Ramos (cell line): ENCODE measurements around the gene SNX33.

Source experiments
- in situ Hi-C: fragments of 300-500 bp; cut with MboI; formaldehyde crosslinking; loops from one replicate; pipeline ENCODE4 v1.14.3; 2022; ENCODE audit warnings: low sequenced_read_pairs; ENCODE audit not compliant: unreplicated experiment

SNX33 gene, protein sequence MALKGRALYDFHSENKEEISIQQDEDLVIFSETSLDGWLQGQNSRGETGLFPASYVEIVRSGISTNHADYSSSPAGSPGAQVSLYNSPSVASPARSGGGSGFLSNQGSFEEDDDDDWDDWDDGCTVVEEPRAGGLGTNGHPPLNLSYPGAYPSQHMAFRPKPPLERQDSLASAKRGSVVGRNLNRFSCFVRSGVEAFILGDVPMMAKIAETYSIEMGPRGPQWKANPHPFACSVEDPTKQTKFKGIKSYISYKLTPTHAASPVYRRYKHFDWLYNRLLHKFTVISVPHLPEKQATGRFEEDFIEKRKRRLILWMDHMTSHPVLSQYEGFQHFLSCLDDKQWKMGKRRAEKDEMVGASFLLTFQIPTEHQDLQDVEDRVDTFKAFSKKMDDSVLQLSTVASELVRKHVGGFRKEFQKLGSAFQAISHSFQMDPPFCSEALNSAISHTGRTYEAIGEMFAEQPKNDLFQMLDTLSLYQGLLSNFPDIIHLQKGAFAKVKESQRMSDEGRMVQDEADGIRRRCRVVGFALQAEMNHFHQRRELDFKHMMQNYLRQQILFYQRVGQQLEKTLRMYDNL

DNA sequence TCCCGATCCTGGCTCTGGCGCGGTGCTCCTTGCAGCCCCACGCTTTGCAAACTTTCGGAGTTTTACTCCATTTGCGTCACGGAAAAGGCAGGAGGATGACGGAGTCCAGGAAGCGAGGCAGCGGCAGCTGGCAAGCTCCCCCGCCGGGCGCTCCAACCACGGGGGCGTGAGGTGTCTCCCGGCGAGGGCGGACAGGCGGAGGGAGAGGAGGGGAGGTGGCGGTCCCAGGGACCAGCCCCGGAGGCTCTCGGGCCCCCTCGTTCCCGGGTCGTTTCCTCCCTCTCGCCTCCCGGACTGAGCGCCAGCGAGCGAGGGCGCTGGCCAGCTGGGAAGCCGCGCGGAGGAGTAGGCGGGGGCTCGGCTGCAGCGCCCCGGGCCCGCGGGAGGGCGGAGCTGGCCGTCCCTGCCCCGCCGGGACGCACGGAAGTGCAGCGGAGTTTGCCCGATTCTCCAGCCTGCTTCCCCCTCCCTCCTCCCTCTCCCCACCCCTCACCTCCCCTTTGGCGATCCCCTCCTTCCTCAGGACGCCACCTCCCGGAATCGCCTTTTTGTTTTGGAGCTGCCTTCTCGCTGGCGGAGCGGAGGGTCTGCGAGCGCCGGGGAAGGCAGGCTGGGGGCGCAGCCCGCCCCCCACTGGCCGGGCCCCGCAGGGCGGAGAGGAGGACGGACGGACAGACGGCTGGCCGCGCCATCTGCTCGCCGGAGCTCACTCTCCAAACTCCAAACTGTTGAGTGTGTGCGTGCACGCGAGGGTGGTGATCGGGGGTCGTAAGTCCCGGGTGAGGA is at the start of gene SNX33:
Gene SNX33 (plus strand): TSS at position 543 of the 786 bp plus-strand sequence. CDS start 1,191 bp downstream, outside the sequence.
- in situ Hi-C loops, result loop anchor here (25.0 kb wide), 1 partner anchor 285 kb away; the partner anchor contains the start of gene MAN2C1

DNA sequence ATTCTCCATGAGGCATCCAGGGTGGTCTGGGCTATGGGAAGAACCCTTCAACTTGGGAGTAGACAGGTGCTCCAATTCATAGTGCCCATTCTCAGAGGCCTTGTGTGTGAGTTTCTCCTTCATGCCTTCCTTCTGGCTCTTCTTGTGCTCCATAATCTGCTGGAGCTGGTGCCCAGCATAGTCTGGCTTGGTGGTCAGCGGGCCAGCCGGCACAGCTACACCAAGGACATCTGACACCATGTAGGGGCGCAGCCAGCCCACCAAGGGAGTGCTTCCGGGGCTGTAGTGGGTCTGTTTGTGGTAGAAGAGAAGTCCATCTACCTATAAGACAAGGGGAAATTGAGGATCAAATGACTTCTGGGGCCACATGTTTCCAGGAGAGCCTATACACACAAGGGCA is 49.4 kb upstream of the SNX33 start:
- in situ Hi-C loops, result no loop called here

DNA sequence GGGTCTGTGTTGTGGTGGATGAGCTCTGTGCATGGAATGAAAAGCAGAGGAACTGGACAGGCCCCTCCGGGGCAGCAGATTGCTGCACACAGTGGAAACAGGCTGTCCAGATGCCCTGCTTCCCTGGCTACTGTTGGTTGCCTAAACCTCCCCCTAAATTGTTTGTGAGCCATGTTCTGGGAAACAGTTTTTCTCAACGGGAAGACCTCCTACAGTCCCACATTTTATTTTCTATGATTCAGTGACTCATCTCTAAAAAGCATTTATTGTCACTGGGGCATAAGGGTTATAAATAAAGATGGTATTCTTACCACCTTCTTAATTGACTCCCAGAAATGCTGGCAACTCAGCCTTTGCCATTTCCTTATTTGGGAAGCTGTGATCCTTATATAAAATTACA is 48.3 kb upstream of the SNX33 start:
- in situ Hi-C loops, result no loop called here

DNA sequence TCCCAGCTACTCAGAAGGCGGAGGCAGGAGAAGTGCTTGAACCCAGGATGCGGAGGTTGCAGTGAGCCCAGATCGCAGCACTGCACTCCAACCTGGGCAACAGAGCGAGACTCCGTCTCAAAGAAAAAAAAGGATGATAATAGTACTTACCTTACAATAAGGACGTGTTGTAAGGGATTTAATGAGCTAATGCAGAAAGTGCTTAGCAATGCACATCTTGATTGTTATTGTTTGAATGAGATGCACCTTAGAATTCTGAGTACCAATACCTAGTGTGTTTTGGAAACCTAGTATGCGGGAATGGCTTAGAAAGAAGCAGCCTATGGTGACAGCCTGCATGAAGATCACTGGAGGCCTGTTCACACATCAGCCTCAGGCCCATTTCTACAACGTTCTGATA is 41.7 kb upstream of the SNX33 start:
- in situ Hi-C loops, result no loop called here

DNA sequence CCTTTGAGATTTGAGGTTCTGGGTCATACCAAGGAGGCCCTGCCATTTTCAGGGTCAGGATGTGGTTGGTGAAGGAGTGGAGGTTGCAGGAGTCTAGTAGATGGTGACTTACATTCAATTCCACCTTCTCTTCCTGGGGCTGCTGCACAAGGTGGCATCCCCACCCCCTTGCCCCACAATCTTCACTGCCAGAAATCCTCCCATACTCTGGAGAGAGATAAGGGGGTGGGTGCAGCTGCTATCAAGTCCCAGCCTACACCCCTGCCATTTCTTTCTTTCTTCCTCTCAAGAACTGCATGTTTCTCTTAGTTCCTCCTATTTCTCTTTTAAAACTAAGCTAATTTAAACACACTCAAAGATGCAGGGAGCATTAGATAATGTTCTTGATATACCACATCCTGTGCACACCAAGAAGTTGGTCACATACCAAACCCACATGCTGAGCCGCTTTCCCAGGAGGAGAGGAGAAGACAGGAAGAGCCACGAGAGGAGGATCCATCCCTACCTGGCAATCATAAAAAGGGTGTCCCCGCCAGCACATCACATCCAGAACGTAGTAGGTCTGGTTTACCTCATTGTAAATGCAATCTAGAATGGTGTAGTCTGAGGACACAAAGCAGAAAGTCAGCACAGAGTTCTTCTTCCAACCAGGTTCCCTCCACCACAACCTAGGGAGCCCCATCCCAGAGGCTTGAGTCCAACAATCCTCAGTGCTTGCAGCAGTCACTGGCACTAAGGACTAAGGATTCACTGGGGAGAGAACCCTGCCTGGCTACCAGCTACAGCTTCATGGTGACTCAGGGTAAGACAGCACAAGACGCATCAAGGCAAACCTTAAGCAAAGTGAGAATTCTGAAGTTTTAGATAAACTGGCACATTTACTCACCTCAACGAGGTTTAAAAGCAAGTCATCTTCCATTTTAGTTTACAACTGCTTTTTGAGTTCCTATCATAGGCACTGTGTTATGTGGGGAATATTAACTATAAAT is 40.7 kb upstream of the SNX33 start:
- in situ Hi-C loops, result no loop called here

DNA sequence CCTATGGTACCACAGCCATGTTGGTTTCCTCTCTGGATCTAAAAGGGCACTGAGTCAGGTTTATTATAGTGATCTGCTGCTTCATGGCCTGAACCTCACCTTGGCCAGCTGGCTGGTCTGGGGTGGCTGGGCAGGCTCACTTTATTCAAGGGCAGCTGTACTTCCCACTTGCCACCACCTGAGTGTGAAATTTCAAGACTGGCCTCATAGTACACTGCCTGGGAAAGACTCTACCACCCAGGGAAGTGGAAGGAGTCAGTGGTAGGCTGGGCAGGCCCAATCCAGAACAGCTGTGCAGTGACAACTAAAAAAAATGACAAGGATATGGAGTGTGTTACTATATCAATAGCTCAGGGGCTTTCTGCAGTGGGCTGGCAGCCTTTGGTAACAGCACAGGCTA is 30.9 kb upstream of the SNX33 start:
- in situ Hi-C loops, result no loop called here

DNA sequence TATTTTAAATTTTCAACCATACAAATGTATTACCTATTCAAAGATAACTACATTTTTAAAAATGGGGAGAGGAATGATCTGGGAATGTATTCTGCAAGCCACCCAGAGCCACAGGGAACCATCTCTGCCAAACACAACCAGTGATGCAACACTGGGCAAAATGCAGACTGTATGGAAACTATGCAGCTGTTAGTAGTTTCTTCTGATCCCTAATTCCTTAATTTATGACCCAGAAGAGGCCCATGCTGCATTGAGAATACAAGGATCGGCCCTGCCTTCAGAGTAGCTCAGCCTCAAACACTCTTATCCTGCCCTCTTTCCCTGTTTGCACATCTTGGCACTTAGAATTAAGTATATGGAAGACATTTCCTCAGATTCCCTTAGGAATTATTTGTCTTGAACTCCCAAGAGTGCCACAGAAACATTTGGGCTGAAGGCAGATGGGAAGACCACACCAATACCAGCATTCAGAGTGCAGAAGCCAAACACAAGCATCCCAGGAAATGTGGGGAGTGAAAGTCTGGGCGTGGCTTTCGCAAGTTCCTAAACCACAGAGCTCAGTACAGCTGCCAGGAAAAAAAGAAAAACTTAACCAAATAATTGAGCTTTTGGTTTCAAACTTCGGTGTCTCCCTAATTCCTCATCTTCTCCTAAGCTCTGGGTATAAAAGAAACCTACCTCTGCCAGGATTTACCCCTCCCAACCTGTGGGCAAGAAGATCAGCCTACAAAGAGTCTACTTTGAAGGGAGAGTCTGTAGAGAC is 27.5 kb upstream of the SNX33 start:
- in situ Hi-C loops, result no loop called here

DNA sequence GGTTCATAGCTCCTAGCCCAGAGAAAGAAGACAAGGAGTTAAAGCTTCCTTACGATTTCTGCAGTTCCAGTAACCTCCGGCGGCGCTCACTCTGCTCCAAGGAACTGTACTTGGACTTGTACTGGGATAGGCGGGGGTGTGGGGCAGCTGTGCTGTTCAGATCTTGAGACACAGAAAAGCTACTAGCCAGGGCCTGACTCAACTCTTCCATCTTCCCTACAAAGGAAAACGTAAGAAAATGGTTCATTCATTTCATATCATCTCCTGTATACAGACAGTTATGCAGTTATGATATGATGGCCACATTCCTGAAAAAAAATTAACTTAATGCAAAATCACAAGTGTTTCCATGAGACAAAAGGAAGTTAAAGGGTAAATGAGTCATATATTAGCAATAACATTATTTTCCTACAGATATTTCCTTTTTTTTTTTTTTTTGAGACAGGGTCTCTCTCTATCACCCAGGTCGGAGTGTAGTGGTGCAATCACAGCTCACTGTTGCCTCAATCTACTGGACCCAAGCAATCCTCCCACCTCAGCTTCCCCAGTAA is 26.8 kb upstream of the SNX33 start:
- in situ Hi-C loops, result no loop called here

DNA sequence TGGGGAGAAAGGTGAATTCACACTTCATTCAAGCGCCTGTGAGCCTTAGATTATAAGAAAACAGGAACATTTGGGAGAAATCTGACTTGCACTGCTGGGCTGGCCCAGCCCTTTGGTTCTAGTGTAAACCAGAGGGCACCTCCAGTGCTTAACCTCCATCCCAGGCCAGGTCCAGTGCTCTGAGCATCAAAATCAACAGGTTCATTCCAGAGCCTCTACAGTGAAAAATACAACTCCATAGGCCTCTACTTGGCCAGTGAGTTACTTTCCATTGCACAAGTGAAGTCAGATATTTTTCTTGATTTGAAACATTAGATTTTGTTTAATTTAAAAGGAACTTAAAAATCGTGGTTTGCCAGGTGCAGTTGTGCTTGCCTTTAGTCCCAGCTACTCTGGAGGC is 25.2 kb upstream of the SNX33 start:
- in situ Hi-C loops, result no loop called here

DNA sequence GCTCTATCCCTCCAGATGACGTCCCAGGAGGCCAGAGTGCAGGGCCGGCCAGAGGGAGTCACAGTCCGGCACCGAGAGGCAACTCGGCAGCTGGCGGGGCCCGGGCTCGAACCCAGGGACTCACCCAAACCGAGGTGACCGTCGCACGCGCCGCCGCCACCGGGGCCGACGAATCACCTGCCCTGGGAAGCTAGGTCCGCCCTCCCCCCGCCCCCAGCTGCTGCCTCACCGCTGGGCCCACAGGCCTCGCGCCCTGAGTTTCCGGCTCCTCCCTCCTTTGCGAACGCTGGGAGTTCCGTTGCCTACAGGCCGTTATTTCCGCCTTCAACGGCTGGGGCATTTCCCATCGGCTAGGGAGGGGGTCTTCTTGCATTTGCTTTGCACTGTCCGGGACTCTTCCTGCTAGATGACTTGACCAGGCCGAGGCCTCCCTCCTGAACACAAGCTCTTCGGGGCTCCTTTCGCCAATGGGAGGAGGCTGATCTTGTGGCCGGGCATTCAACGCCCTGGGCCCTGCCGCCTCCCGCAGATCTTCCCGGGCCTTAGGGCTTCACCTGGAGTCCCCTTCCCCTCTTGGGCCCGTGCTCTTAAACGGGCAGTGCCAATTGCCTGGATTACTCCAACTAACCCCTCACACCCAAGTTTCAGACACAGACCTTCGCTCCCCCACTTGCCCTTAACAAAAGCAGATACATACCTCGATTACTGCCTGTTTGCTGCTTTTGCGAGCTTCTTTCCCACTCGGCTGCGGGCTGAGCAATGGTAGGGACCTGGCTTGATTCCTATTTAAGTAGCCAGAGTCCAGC is 22.0 kb upstream of the SNX33 start, which contains the start of gene SNUPN:
Gene SNUPN (minus strand): TSS at position 184 of the 806 bp plus-strand sequence. CDS start 4,674 bp downstream, outside the sequence.
- in situ Hi-C loops, result loop anchor here (25.0 kb wide), 1 partner anchor 263 kb away; the partner anchor contains the start of gene MAN2C1

DNA sequence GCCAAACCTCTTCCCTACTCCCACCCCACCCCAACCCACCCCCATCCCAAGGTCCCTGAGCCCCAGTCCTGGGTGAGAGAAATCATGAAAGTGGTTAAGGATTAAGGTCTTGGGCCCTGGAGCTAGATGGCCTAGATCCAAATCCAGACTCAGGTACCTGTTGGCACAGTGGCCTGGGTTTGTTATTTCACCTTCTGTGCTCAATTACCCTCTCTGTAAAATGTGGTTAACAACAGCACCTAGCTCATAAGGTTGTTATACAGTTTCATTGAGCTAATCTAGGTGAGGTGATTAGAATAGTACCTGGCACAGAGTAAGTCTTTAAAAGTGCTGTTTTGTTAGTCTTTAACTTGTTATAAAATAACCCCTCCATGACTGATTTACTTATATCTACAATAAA is 15.8 kb upstream of the SNX33 start:
- in situ Hi-C loops, result loop anchor here (25.0 kb wide), 1 partner anchor 270 kb away; the partner anchor contains the start of gene MAN2C1

DNA sequence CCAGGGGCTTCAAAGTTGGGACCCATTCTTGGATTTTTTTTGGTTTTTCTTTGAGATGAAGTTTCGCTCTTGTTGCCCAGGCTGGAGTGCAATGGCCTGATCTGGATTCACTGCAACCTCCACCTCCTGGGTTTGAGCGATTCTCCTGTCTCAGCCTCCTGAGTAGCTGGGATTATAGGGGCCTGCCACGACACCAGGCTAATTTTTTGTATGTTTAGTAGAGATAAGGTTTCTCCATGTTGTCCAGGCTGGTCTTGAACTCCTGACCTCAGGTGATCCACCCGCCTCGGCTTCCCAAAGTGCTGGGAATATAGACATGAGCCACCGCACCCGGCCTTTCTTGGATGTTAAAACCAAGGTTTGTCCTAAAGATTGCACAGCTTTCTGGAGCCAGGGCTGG is 13.8 kb upstream of the SNX33 start:
- in situ Hi-C loops, result loop anchor here (25.0 kb wide), 1 partner anchor 272 kb away; the partner anchor contains the start of gene MAN2C1

DNA sequence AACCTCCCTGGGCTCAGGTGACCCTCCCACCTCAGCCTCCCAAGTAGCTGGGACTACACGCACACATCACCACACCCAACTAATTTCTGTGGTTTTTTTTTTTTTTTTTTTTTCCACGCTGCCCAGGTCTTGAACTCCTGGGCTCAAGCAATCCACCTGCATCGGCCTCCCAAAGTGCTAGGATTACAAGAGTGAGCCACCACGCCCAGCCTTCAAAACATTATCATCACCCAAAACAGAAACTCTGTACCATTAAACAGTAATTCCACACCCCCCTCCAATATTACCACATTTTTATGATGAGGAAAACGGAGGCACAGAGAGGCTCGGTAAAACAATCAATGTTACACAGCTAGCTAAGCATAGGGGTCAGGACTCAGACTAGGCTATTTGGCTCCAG is 11.7 kb upstream of the SNX33 start:
- in situ Hi-C loops, result loop anchor here (25.0 kb wide), 1 partner anchor 274 kb away; the partner anchor contains the start of gene MAN2C1

DNA sequence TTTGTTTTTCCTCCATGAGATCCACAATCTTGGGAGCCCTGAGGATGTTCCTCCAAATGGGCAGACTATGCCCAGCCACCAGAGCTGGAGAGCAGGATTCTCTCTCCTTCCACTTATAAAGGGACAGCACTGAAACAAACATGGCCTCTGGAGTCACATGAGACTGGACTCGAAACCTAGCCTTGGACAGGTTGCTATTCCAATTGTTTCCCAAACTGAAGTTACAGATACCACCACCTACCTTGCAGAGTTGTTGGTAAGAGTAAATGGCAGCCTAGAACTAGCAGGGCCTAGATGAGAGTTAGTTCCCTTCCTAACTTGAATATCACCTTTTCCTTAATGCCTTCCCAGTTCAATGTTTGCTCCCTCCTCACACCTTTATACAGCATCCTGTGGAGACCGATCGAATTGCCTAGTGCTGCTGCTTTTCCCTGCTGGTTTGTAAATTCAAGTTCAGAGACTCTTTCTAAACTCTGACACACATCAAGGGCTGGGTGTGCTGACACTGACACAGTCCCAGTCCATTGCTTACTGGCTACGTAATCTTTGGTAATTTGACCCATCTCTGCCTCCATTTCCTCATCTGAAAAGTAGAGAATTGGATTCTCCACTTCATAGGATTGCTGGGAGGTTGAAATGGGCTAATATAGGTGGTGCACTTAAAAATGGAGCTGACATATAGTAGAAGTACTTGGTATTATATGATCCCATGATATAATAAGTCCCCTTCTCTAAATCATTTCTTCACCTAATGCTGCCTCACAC is 10.3 kb upstream of the SNX33 start:
- in situ Hi-C loops, result loop anchor here (25.0 kb wide), 1 partner anchor 275 kb away; the partner anchor contains the start of gene MAN2C1

DNA sequence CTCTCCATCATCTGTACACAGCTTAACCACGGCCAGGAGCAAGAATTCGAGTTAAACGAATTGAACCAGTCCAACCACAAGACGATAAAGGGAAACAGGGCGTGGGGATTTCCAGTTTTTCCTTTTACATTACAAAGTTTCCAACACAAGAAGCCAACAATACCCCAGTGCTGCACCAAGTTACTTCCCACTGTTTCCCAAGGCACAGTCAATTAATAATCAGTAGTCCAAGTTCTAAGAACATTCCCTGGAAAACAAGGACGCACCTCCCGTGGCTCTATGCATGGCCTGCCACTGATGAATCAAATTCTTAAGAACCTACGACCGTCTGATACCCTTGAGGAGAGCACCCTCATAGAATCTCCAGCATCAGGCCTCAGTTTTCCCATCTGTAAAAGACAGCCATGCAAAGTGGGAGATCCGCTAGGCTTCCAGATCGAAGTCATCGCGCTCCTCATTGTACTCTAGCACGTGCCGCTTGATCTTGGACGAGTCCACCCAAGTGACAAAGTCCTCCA is 8.5 kb upstream of the SNX33 start:
- in situ Hi-C loops, result loop anchor here (25.0 kb wide), 1 partner anchor 277 kb away; the partner anchor contains the start of gene MAN2C1

DNA sequence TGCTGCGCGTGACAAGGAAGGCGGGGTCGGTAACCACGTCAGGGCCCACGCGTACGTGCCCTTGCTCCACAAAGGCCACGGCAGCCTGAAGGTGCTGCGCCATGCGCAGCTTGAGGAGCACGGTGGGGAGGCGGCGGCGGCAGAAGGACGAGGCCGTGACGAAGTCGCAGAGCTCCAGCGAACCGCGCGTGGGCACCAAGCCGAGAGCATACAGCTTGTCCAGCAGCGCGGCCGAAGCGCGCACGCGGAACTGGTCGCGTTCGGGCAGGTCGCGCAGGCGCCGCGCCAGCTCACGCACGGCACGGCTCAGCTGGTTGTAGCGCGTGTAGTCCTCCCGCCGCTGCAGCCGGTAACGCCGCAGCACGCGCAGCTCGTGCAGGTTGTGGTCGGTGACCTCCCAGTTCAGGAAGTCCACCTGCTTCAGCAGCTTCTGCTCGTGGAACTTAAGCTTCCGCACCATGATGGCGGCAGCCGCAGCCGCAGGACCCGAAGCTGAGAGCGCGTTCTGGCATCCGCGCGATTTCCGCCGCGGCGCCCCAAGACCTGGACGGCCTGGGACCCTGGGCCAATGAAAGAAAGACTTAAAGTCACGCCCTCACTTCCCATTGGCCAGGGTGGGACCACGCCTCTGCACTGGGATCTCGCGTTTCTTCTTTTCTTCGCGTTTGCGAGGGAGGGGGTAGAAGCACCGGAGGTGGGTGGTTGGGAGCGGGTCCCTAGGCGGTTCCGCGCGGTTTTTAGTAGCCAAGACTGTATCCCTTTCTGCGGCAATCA is 7.8 kb upstream of the SNX33 start, which contains the start of gene IMP3:
Gene IMP3 (minus strand): TSS at position 516 of the 774 bp plus-strand sequence. CDS start 56 bp downstream, at position 460.
- in situ Hi-C loops, result loop anchor here (25.0 kb wide), 1 partner anchor 278 kb away; the partner anchor contains the start of gene MAN2C1
